SIG-M5 (cell line): ENCODE measurements around the gene KCNQ1.
A peak's percentile ranks its signal among the peaks of the same experiment; 100 is the strongest.

Experiments
- DNase-seq: peaks from one replicate; lab custom pipeline; 2025; lab: John Stamatoyannopoulos, UW

Gene KCNQ1

GRCh38 chr11:2668876-2669275, 224.1 kb downstream of the KCNQ1 start:
- no peak for DNase-seq

GRCh38 chr11:2669634-2670469, 225.0 kb downstream of the KCNQ1 start:
- no peak for DNase-seq

- no peak for DNase-seq
Measured at GRCh38 chr11:2670541-2671100, 225.8 kb downstream of the KCNQ1 start.

- DNase-seq, result no peak
Measured at GRCh38 chr11:2671748-2672147, 226.9 kb downstream of the KCNQ1 start.

- no peak for DNase-seq
Measured at GRCh38 chr11:2672553-2673249, 227.9 kb downstream of the KCNQ1 start.

- DNase-seq, result no peak
Measured at GRCh38 chr11:2673250-2673610, 228.4 kb downstream of the KCNQ1 start.

GRCh38 chr11:2673871-2674471, 229.2 kb downstream of the KCNQ1 start:
- DNase-seq, result no peak

GRCh38 chr11:2674658-2675131, 229.9 kb downstream of the KCNQ1 start:
- no peak for DNase-seq

- no peak for DNase-seq
Measured at GRCh38 chr11:2675540-2675939, 230.7 kb downstream of the KCNQ1 start.

- peak; percentile 27 for DNase-seq
Measured at GRCh38 chr11:2677127-2677526, 232.3 kb downstream of the KCNQ1 start.

- DNase-seq, result no peak
Measured at GRCh38 chr11:2678396-2678795, 233.6 kb downstream of the KCNQ1 start.

GRCh38 chr11:2679011-2679676, 234.3 kb downstream of the KCNQ1 start:
- DNase-seq, result no peak

- no peak for DNase-seq
Measured at GRCh38 chr11:2681408-2682145, 236.8 kb downstream of the KCNQ1 start.

GRCh38 chr11:2683806-2684205, 239.0 kb downstream of the KCNQ1 start:
- DNase-seq, result no peak

GRCh38 chr11:2684581-2684980, 239.8 kb downstream of the KCNQ1 start:
- DNase-seq, result no peak

GRCh38 chr11:2685051-2685450, 240.2 kb downstream of the KCNQ1 start:
- no peak for DNase-seq

GRCh38 chr11:2685566-2686359, 241.0 kb downstream of the KCNQ1 start:
- DNase-seq, result no peak

GRCh38 chr11:2686360-2687222, 241.8 kb downstream of the KCNQ1 start:
- DNase-seq, result no peak

GRCh38 chr11:2687223-2687530, 242.4 kb downstream of the KCNQ1 start:
- no peak for DNase-seq

- no peak for DNase-seq
Measured at GRCh38 chr11:2687782-2688191, 243.0 kb downstream of the KCNQ1 start.
